Type B pancreatic cell (in vitro differentiated cells): Measurements from ENCODE around the gene SDC3. TPM values are rescaled to one million over a fixed set of nuclear protein-coding genes. Genes with fewer than 3 reads are reported as not detected.

Experiments
- DNase-seq: peaks from one replicate; pipeline ENCODE4 v3.0.0; 2021; ENCODE audit warnings: mixed read lengths; ENCODE audit not compliant: unreplicated experiment; ENCODE audit errors: extremely low spot score
- H3K27ac Mint-ChIP-seq: 2 replicates; pipeline ENCODE4 v1.8.0; 2021; ENCODE audit warnings: mild to moderate bottlenecking, mixed read lengths
- H3K27me3 Mint-ChIP-seq: 2 replicates; pipeline ENCODE4 v1.8.0; 2021; ENCODE audit warnings: mixed read lengths
- H3K36me3 Mint-ChIP-seq: 2 replicates; pipeline ENCODE4 v1.8.0; 2021; ENCODE audit warnings: mixed read lengths
- H3K4me1 Mint-ChIP-seq: one replicate; pipeline ENCODE4 v1.8.0; 2021; ENCODE audit warnings: mixed read lengths; ENCODE audit not compliant: unreplicated experiment
- H3K4me3 Mint-ChIP-seq: 2 replicates; pipeline ENCODE4 v1.8.0; 2021; ENCODE audit warnings: mild to moderate bottlenecking, mixed read lengths
- H3K9me3 Mint-ChIP-seq: 2 replicates; pipeline ENCODE4 v1.8.0; 2021; ENCODE audit warnings: mixed read lengths
- total RNA-seq: library from RNA; stranded (reverse); gene quantifications from 2 replicates; pipeline ENCODE4 v1.2.1, GENCODE V29; 2021; ENCODE audit warnings: low replicate concordance
- TF ChIP-seq, protein P1 (sequence below): fragments of 200-600 bp; sonication (generic); conservative IDR thresholded peaks from 2 replicates; pipeline ENCODE4 v1.5.0; 2021; ENCODE audit warnings: antibody characterized with exemption, mild to moderate bottlenecking

Gene SDC3
- total RNA-seq, 1 donor from 2014 or later, result 54.2 TPM

DNA sequence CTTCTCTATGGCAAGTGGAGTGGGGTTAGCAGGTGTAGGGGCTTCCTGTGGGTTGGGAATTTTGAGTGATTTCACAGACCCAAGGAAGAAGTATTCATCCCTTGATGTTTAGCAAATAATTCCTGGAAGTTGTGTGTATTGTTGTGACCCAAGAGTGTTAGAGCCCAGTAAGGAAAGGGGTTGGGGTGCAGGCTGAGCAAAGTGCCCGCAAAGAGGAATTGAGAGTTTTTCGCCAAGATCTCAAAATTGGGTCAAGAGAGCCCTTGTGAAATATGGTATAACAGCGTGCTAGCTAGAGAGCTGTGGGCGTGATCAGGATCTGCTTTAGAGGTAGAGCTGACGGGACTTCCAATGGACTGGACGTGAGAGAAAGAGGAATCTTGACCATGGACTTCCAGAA lies 78.0 kb downstream of the SDC3 start:
- Mint-ChIP-seq H3K27ac (no peak overlapping the region), H3K4me1 (no peaks in the 10 kb centered on the region), H3K9me3 (no peaks in the 10 kb centered on the region), H3K27me3 (peaks cover 33% of the 10 kb centered on the region), H3K4me3 (no peak overlapping the region), H3K36me3 (no peaks in the 10 kb centered on the region)
- DNase-seq, result no peak
- TF ChIP-seq, protein P1, sequence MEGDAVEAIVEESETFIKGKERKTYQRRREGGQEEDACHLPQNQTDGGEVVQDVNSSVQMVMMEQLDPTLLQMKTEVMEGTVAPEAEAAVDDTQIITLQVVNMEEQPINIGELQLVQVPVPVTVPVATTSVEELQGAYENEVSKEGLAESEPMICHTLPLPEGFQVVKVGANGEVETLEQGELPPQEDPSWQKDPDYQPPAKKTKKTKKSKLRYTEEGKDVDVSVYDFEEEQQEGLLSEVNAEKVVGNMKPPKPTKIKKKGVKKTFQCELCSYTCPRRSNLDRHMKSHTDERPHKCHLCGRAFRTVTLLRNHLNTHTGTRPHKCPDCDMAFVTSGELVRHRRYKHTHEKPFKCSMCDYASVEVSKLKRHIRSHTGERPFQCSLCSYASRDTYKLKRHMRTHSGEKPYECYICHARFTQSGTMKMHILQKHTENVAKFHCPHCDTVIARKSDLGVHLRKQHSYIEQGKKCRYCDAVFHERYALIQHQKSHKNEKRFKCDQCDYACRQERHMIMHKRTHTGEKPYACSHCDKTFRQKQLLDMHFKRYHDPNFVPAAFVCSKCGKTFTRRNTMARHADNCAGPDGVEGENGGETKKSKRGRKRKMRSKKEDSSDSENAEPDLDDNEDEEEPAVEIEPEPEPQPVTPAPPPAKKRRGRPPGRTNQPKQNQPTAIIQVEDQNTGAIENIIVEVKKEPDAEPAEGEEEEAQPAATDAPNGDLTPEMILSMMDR, result no peak

DNA sequence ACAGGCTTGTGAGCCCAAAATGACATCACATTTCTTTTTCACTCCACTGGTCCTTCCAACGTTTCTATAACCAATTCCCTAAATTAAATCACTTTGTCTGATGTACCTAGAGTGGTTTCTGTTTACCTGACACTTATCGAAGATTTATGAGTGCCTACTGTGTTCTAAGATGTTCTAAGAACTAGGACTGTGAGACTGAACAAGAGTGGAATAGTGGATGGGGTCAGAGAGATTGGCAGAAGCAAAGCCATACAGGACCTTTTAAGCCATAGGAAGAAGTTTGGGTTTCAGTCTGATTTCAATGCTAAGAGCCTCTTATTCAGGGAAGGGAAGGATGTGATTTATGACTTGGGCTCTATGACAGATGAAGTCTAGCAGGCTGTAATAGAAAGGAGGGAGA lies 78.7 kb downstream of the SDC3 start:
- H3K27ac Mint-ChIP-seq, result peak overlapping the region; percentile 2
- H3K4me1 Mint-ChIP-seq, result peaks cover 6% of the 10 kb centered on the region
- H3K4me3 Mint-ChIP-seq, result no peak overlapping the region
- DNase-seq, result no peak
- H3K27me3 Mint-ChIP-seq, result peaks cover 39% of the 10 kb centered on the region
- H3K9me3 Mint-ChIP-seq, result no peaks in the 10 kb centered on the region
- H3K36me3 Mint-ChIP-seq, result no peaks in the 10 kb centered on the region
- TF ChIP-seq, protein P1, result no peak

DNA sequence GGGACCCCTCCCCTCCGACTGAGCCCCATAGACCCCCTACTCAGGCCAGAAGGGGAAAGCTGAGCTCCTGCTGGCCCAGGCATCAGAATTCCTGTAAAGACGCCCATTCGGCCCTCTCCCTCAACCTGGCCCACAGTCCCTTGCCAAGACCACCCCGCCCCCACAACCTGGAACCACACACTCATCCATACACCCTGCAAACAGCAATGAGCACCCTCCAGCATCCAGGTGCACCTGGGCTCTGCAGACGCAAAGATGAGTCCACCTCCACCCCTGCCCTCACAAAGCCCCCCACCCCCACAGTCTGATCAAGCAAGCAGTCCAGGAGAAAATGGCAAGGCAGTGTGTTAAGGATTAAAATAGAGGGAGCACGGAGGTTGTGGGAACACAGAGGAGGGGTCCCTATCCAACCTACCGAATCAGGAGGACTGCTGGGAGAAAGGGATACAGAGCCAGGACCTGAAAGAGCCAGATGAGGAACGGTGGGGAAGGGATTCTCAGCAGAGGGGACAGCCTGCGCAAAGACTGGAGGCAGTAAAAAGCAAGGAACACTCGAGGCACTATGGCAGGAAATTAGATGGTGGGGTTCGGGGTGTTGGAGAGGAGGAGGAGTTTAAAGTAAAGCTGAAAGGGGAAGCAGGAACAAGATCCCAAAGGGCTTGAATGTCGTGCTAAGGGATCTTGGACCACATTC lies 83.7 kb downstream of the SDC3 start:
- Mint-ChIP-seq H3K27me3 (peaks cover 49% of the 10 kb centered on the region), H3K27ac (no peak overlapping the region)
- TF ChIP-seq, protein P1, result no peak

DNA sequence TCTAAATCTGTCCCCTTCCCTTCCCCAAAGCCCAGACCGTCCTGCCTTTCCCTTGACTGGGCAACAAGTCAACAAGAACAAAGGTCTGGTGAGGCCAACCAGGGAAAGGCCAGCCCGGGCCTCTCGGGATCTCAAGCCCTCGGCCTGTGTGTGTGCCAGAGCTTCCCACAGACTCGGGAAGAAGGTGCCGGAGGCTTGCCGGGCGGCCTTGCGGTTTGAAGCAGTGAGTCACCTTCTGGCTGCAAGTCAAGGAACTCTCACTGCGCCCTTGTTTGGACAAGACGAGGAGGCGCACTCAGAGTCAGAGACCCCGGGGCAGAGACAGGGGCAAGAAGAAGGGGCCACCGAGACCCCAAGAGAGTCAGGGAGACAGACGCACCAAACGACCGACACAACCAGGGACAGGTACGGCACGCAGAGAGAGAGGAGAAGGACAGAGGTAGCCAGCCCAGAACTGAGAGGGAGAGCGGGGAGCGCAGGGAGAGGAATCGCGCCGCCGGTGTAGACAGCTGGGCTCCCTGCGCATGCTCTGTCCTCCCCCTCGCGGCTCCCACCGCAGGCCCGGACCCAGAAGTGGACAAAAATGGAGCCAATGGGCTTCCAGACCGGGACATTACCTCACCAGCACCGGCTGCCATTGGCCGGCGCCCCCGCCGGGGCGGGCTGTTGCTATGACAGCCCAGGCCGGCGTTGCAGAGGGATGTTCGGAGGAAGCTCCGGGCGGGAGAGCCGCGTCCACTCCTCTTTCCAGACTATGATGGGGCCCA lies 84.4 kb downstream of the SDC3 start:
- TF ChIP-seq, protein P1, result no peak
- Mint-ChIP-seq H3K27me3 (peaks cover 50% of the 10 kb centered on the region), H3K9me3 (no peaks in the 10 kb centered on the region), H3K4me1 (peaks cover 33% of the 10 kb centered on the region), H3K27ac (peak overlapping the region; percentile 84), H3K36me3 (no peaks in the 10 kb centered on the region), H3K4me3 (peak overlapping the region; percentile 89)
- DNase-seq, result peak; percentile 95

More for the DNA sequence above, 83.7 kb downstream of the SDC3 start:
- Mint-ChIP-seq H3K36me3 (no peaks in the 10 kb centered on the region), H3K4me3 (peak overlapping the region; percentile 89), H3K9me3 (no peaks in the 10 kb centered on the region), H3K4me1 (peaks cover 29% of the 10 kb centered on the region)
- no peak for DNase-seq

DNA sequence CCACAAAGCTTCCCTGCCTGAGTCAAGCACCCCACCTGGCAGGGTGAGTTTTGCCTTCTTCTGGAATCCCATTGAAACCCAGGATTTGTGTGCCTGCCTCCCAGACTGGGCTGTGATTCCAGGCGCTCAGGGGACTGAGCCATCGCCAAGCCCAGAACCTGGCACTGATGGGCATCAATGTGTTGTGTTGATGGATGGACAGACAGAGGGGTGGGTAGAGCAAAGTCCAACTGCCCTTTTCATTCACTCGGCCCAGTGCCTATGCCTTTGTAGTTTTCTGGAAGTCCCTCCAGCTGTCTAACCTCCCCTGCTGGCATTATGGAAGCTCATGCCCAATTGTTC lies 85.0 kb downstream of the SDC3 start:
- TF ChIP-seq, protein P1, result no peak
- H3K4me3 Mint-ChIP-seq, result peak overlapping the region; percentile 89
- peaks cover 34% of the 10 kb centered on the region for H3K4me1 Mint-ChIP-seq
- DNase-seq, result no peak
- H3K27ac Mint-ChIP-seq, result peak overlapping the region; percentile 84
- peaks cover 51% of the 10 kb centered on the region for H3K27me3 Mint-ChIP-seq
- no peaks in the 10 kb centered on the region for H3K9me3 Mint-ChIP-seq
- no peaks in the 10 kb centered on the region for H3K36me3 Mint-ChIP-seq
